Activated CD8-positive, alpha-beta memory T cell treated with anti-CD3 and anti-CD28 coated beads, Interleukin-2, amount 50 U/mL, for 48 hours (primary cell): ENCODE data around the gene PKHD1.
"Not testable (repeated sequence)": the region's sequence is repeated elsewhere in the genome, so short reads cannot be mapped to it uniquely, and the experiment has no call there.

Experiments
- DNase-seq: peaks from one replicate; pipeline ENCODE4 v3.0.0-alpha.2; 2020

The PKHD1 gene

DNA sequence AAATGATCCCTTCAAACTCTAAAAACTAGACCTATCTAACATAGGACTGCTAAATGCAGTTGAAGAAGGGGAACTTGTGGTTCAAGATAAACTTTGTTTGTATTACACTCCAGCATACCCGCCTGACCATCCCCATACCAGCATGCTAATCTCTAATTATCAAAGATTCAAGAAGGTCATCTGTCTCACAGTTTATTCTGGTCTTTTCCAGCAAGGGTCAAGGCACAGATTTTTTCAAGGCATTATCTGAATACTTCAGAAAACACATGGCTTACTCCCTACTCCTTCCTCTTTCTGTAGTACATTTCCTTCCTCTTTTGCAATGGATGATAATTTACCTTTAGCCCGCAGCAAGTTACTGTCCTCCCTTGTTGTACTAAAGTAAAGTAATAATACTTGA lies 174.1 kb downstream of the PKHD1 start:
- no peak for DNase-seq

DNA sequence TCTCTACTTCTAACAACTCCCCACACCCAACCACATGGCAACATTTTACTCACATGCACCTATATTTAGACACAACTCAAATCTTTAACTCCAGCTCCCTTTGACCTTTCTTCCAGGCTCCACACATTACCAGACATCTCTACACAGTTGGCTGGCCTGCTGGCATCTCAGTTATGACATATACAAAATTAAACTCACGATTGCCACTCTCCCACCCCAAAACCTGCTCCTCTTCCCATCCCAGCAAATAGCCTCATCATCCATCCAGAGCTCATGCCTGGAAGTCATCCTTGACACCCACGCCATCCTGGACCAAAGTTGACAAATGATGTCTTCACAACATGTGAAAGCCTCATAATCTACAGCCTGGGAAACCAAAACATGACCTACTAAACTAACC lies 176.6 kb downstream of the PKHD1 start:
- no peak for DNase-seq

DNA sequence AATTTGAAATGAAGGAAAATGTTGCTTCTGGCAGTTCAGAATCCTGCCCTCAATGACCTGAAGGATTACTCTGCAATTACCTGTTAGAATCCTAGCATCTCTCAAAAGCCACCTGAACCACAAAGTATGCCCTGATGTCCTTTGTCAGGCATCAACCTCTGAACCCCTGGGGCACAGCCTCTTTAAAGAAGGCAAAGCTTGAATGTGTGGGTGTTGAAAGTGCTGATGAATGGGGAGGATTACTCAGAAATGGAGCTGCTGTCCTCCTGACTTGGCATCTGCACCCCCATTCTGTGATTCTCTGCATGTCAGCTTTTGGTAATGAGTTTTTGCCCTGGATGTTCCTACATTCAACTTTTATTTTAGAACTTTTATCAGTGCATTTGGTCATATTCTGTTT lies 179.2 kb downstream of the PKHD1 start:
- DNase-seq = no peak

DNA sequence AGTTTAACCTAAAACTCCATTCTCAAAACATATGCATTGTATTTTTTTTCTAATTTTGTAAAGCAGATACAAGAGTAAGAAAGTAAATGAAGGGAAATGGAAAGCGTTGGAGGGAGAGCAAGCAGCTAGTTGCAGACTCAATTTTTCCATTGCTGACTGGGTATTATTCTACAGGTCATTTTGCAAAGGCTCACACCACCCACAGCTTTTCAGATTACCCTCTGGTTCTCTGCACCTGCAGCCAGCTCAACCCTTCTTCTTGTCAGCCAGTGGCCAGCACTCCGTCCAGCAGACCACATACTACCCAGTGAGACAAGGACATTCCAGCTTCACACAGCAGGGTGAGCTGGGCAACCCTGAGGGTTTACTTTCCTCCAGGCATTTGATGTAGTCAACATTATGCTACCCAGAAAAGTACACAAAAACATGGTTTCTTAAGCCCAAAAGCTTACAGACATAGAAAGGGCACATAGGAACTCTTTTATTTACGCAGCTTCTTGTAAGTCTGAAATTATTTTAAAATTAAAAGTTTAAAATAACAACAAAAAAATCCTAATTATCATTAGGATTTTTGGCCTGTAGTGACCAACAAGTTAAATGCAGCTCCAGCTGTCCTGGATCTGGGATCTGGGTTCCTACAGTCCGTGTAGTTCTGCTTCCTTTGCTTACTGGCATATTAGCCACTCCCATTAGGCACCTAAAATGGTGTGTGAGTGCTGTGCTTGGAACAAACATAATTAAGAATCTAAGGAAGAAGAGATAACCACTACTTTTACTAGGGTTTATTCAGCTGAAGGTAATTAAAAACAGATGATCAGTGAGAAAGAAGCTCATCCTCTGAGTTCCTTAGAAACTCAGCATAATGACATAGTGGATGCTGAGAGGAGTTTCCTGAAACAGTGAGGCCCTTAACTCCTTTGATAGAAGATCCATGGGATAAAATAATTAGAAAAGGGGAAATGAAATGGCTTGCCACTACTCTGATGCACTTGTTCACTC lies 185.3 kb downstream of the PKHD1 start:
- DNase-seq = no peak

DNA sequence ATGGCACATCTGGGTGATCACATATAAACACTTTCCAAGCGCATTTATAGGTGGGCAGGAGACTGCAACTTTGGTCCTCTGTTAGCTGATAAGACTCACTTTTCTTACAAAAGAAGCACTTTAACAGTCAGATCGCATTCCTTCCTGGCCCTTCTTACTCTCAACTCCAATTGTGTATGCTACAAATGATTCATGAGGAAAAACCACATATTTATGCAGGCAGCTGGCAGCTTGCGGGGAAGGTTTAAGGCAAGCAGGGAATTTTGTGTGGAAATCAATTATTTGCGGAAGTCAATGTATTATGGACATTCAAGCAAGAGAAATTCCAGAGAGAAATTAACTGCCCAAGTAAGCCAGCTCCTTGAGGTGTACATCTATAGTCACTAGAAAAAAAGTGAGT lies 194.0 kb downstream of the PKHD1 start:
- no peak for DNase-seq

DNA sequence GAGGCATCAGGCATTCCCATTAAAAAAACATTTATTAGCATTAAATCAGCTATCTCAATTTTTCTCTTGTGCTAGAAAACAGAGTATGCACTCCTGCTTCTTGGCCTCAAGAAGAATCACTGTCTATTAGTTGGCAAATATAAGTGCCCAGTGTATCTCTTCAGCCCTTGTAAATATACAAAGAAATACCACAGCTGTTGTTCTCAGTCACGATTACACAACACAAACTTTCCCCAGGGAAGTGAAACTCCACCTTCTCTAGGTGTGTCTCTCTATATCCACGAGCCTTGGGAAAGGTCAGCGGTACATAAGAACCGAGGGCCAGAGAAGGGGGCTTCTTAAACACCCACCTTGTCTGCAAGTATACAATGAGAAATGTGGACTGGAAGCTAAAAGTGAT lies 194.7 kb downstream of the PKHD1 start:
- no peak for DNase-seq

DNA sequence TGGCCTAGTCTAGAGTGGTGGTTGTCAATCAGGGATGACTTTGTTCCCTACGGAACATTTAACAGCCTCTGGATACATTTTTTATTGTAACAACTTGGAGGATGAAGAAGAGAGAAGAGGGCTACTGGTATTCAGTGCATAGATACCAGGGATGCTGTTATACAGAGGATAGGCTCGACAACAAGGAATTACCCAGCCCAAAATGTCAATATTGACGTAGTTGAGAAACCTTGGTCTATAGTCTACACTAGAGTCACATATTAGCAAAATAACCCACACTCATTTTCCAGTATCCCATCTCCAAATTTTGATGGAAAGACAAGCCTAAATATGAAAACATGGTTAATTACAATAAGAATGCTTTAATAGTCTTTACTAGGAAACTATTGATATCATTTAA lies 195.1 kb downstream of the PKHD1 start:
- DNase-seq = no peak

DNA sequence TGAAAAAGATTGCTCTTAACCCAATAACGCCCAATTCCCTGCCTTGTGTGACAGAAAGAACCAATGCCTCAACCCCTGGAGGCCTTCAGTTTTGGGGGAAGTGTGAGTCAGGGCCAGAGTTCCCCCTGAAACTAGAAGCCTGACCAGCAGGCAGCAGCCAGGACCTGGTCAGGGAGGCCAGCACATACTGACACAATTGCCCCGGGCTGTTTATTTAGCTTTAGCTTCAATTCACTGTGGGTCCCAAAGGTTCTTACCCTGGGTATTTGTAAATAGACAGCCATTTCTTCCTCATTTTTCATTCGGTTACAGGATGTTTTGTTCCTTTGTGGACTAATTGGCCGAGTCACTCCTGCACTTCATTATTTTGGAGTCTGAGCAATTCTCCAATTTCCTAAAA lies 195.6 kb downstream of the PKHD1 start:
- DNase-seq = no peak

DNA sequence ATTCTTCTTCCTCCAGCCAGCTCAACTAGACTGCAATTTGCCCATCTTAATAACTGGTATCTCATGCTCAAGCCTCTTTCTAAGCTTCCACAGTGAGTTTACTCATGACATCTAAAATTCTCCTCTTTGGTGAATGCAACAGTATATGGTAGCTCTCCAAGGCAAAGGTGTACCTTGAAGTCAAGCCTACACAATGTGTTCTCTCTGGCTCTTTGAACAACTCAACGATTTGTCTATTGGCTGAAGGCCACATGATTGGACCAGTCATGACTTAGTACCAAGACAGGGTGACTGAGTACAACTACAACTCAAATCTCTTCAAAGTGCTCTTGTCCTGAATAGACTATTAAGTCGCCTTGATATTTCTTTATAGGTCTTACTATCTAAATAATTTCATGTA lies 199.6 kb downstream of the PKHD1 start:
- DNase-seq = no peak

DNA sequence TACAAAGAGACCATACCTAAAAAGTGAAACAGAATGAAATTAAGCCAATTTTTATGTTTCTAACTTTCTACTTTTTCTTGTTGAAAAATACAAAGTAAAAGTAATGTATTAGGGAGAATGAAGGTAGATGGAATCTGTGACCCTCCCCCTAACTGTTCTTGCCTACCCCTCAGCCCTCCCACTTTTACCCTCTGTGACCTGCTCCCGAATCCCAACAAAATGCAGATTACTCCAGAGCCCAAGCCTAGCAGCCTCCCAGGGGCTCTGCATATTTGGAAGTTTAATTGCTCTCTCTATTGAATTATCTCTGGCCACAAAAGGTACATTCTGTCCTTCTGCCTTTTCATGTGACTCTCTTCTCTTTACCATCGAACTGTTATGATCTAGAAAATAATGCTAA lies 201.5 kb downstream of the PKHD1 start:
- no peak for DNase-seq

DNA sequence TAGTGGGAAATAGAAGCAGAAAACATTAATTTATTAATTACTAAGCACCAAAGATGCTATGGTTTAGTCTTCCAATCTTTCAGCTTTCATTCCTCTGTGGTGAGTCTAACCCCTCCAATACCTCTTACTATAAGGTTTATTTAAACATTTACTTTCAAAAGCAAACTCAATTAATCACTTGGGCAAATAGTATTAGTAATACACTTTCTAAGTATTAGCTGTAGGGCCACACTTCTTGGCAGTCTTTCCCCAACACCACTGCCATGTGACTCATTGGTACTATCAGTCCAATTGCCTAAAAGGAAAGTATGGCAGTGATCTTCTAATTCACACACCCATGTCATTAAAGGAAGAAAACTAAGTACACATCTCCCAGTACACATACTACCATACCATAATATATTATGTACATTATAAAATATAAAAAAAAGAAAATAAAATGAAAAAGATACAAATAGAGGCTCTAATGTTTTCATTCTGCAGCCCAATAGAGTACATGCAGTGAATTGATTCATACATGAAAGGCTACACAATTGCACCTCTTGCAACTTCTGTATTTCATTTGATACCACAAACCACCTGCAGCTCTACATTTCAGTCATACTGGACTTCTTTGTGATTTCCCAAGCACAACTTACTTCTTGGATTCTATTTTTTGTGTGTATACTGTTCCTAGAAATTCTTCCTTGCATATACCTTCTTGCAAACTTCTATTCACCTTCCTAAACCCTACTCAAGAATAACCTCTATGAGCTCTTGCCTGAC lies 218.6 kb downstream of the PKHD1 start:
- no peak for DNase-seq

DNA sequence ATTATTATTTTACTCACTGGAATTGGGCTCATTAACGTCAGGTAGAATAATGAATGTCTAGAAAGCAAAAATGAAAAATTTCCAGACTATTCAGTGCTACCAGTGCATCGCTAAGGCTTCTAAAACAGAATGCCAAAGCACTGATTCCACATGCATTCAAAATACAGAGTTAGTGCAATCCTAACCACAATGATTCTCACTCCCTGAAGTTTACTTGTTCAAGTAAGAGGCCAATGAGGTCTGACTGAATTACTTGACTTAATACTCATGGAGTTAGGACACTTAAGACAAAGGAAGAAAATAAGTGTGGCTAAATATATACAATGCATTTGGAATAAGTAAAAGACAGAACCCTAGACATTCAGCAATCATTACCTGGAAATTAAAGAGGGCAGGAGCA lies 220.5 kb downstream of the PKHD1 start:
- DNase-seq = no peak

DNA sequence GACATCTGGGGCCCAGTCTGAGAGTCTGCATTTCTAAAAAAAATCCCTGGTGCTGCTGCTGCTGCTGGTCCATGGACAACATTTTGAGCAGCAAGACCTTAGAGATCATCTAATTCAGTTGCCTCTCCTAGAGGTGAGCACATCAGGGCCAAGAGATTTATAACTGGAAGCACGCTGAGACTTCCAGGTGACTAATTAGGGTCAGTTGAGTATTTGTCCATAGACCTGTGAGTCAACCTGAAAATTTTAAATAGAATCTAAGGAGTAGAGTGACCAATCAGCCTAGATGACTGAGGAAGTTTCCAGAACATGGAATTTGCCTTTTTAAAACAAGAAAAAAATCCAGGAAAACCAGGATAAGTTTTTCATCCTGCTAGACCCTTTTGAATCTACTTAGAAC lies 221.4 kb downstream of the PKHD1 start:
- DNase-seq = no peak

DNA sequence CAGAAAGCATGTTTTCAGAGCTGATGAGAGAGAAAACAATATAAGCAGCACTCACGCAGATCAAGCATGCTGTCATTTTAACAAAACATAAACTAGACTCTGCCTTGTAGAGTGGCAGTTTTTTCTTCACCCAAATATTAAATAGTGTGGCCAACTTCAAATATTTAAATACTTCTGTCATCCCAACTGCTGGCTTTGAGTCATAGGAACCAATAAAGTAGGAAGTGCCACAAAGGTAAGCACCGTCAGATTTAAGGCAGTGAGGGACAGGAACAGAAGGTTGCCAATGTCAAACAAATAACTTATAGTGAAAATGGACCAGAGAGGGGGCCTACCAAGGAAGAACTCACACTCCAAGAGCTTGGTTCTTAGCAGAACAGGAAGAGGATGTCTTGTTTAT lies 222.2 kb downstream of the PKHD1 start:
- no peak for DNase-seq

DNA sequence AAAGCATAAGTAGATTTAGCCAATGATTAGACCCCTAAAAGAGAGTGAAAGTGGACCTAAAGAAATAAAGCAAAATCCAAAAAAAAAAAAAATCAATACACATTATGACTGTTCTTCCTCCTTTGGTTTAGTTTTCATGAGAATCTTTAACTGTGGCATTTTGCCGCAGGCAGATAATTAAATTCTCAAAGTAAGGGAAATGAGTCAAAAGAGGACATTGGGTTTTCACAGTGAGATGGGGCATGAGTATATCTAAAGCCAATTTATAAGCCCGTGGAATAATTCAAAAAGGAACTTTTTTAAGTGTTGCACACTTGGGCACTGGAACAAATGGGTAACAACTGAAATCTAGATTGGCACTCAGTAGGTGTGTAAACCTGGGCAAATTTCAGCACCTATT lies 230.3 kb downstream of the PKHD1 start:
- no peak for DNase-seq

DNA sequence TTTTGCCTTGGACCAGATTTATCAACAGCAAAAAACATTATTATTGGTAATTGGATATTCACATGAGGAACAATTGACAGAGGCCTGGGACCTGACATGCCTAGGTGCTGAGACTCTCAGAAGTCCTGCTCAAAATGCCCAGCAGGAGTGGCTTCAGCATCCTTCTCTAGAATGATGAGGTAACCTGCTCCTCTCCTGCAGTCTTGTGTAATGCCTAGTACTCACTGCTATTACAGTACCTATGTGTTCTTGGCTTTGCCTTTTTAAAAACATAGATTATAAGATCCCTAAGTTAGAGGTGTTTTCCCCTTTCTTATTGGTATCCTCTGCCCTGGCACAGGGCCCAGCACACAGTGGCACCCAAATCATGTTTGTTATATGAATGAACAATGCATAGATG lies 230.9 kb downstream of the PKHD1 start:
- DNase-seq = no peak

DNA sequence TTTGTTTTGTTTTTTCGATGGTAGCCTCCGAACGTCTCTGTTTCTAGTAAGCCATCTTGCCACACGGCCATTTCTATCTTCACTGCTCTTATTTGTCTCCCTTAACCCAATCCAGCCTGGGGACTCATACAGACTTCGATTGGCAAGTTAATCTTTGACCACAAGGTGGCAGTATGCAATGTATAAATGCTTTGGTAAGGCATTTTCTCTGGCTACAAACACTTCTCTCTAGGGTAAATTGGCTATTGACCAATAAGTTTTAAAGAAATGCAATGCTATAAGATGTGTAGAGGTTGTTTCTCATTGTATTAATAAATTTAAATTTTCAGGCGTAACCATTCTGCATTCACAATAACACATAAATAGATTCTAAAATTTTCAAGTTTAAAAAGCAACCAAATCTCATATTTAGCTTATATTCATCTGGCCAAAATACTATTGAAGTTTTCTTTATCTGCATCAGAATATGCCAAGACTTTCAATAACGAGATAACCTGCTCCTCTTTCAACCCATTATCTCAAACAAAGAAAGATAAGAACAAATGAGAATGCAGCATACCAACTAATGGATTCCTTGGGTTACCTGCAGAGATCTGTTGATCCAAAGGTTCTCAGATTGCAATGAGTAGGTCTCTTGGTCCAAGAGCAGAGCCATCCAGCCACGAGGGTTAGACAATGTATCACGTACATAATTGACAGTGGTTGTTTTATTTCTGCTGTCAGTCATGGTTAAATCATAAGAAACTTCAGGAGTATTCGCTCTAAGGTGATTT lies 231.9 kb downstream of the PKHD1 start:
- DNase-seq = no peak

DNA sequence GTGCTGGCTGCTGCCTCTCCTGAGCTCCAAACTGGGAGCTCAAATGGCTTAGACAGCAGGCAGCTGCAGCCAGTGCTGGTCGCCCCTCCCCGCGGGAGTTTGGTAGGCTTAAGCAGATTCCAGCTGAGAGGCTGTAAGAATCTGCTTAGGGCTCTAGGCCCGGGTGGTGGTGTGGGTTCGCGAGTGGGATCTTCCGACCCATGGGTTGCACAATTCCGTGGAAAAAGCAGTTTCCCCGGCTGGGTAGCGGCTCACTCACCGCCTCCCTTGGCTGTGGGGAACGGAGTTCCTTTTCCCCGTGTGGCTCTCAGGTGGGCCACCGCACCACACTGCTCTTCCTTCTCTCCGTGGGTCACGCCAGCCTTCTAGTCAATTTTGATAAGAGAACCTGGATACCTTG lies 232.5 kb downstream of the PKHD1 start:
- DNase-seq = no peak

DNA sequence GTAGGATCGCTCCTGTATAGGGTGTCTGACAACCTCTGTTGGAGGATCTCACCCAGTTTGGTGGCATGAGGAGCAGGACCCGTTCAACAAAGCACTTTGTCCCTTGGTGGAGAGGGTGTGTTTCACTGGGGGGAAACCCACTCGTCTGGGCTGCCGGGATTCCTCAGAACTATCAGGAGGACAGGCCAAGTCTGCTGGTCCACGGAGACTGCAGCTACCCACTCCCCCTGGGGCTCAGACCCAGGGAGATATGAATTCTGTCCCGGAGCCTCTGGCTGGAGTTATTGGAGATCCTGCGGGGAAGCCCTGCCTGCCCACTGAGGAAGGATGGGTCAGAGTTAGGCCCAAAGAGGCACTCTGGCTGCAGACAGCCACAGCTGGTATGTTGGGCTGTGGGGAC lies 233.1 kb downstream of the PKHD1 start:
- DNase-seq = no peak

DNA sequence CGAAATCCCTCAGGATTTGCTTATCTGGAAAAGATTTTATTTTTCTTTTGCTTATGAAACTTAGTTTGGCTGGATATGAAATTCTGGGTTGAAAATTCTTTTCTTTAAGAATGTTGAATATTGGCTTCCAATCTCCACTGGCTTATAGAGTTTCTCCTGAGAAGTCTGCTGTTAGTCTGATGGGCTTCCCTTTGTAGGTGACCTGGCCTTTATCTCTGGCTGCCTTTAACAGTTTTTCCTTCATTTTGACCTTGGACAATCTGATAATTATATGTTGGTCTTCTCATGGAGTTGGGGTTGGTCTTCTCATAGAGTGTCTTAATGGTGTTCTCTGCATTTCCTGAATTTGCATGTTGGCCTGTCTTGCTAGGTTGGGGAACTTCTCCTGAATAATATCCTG lies 234.3 kb downstream of the PKHD1 start:
- DNase-seq = not testable (repeated sequence)

DNA sequence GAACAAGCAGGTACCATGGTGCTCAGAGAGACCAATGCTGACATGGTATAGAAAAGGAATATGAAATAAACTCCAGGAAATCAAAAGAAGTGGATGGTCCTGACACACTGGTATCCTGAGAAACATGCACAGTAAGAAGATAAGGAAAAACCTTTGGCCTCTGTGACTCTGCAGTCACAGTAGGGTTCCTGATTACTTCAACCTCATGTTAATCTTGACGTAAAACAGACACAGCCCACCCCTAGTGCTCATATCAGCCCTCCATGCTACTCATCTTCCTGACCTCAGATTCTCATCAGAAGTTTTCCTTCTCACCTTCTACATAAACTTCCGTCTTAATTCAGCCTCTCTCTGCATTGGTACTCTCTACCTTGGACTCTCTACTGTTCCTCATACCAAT lies 240.9 kb downstream of the PKHD1 start:
- DNase-seq = no peak

DNA sequence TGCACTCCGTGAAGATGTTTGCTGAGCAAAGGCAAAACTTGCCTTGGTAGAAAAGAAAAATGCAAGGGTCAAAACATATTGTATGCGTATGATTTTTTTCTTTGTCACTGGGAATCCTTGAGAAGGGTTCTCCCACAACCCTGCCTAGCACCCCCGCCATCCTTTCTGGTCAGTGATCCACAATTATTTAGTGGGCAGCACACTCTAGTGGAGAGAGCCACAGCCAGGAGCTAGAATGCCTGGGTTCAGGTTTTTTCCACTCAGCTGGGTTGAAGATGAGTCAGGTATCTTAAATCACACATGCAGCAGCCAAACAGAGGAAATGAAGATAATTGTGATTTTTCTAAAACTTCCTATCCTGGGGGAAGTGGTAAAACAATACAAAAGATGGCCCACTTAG lies 243.1 kb downstream of the PKHD1 start:
- DNase-seq = no peak

DNA sequence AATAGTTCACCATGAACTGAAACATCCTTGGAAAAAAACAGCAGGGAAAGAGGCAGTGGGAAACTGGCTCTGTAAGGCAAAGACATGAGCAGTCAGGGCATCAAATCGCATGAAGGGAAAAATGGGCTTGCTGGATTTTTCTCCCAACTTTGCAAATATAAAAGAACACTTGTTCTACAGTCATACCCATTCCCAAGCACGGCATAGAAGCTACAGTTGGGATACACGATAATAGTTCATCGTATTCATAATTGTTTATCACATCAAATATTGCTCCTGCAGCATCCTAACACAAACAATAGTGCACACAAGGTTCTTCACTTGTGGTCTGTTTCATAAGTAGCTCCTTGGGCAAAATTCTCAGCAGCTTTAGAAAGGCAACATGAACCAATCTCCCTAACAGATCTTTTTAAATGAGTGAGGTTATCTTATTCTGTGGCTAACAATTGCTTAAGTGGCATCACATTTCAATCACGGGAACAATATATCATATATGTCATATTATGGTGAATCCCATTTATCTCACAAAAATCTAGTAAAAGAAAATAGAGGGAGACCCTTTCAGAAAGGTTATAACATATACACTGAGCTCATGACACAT lies 243.9 kb downstream of the PKHD1 start:
- no peak for DNase-seq
